Loucy (cell line): ENCODE results near the gene SBF2.

Source experiments
- H2AFZ ChIP-seq: fragments of 200-600 bp; sonication (generic); 2 replicates; pipeline ENCODE4 v1.6.0; 2016; ENCODE audit warnings: antibody characterized with exemption, mild to moderate bottlenecking, low read length, moderate library complexity
- H3F3A ChIP-seq: fragments of 200-600 bp; 2 replicates; pipeline ENCODE4 v1.6.0; 2016; ENCODE audit warnings: antibody characterized with exemption, low read depth, mild to moderate bottlenecking
- H3K27me3 ChIP-seq: fragments of 200-600 bp; sonication (generic); 2 replicates; pipeline ENCODE4 v1.6.1; 2014; ENCODE audit warnings: low read length, mild to moderate bottlenecking; ENCODE audit not compliant: insufficient read depth, poor library complexity, severe bottlenecking
- H3K36me3 ChIP-seq: fragments of 200-600 bp; sonication (generic); 2 replicates; pipeline ENCODE4 v1.6.1; 2016; ENCODE audit warnings: low read length; ENCODE audit not compliant: insufficient read depth
- H3K4me1 ChIP-seq: fragments of 200-600 bp; sonication (generic); 2 replicates; pipeline ENCODE4 v1.5.1; 2014; ENCODE audit warnings: low read length, mild to moderate bottlenecking; ENCODE audit not compliant: insufficient read depth, poor library complexity, severe bottlenecking
- H3K4me2 ChIP-seq: fragments of 200-600 bp; sonication (generic); 2 replicates; pipeline ENCODE4 v1.6.0; 2014; ENCODE audit warnings: antibody characterized with exemption, low read length, low read depth, mild to moderate bottlenecking; ENCODE audit not compliant: poor library complexity, severe bottlenecking
- H3K4me3 ChIP-seq: fragments of 200-600 bp; sonication (generic); 2 replicates; pipeline ENCODE4 v1.5.1; 2014; ENCODE audit warnings: low read length, mild to moderate bottlenecking, mixed read lengths; ENCODE audit not compliant: poor library complexity, severe bottlenecking
- H3K79me2 ChIP-seq: fragments of 200-600 bp; sonication (generic); 2 replicates; pipeline ENCODE4 v1.6.1; 2014; ENCODE audit warnings: low read length; ENCODE audit not compliant: insufficient read depth
- H3K9ac ChIP-seq: fragments of 200-600 bp; sonication (generic); 2 replicates; pipeline ENCODE4 v1.6.0; 2014; ENCODE audit warnings: mild to moderate bottlenecking, low read depth, low read length, moderate library complexity; ENCODE audit not compliant: poor library complexity, severe bottlenecking
- H3K9me2 ChIP-seq: fragments of 200-600 bp; sonication (generic); replicated peaks from 2 replicates; pipeline ENCODE4 v1.6.1; 2016; ENCODE audit warnings: low read depth, low read length, mixed read lengths
- H3K9me3 ChIP-seq: fragments of 200-600 bp; sonication (generic); 2 replicates; pipeline ENCODE4 v1.6.1; 2014; ENCODE audit warnings: mild to moderate bottlenecking, antibody characterized with exemption, low read length, low read depth; ENCODE audit not compliant: insufficient read depth
- H4K20me1 ChIP-seq: fragments of 200-600 bp; sonication (generic); 2 replicates; pipeline ENCODE4 v1.6.0; 2014; ENCODE audit warnings: antibody characterized with exemption, low read length, mild to moderate bottlenecking; ENCODE audit not compliant: insufficient read depth, poor library complexity, severe bottlenecking
- CTCF ChIP-seq: fragments of 200-600 bp; sonication (generic); conservative IDR thresholded peaks from 2 replicates; pipeline ENCODE4 v1.5.1; 2014; ENCODE audit warnings: mild to moderate bottlenecking, antibody characterized with exemption, low read length
- EZH2phosphoT487 ChIP-seq: fragments of 200-600 bp; IDR thresholded peaks from 2 replicates; pipeline ENCODE4 v1.6.1; 2018; ENCODE audit warnings: antibody characterized with exemption, mild to moderate bottlenecking, moderate library complexity, borderline replicate concordance

SBF2 gene

GRCh38 chr11:10288881-10289764 is 4.9 kb downstream of the SBF2 start:
- Histone ChIP-seq H3K4me3 (no peak overlapping the region), H3K9ac (no peak overlapping the region)

GRCh38 chr11:10287766-10288715 is 6.0 kb downstream of the SBF2 start:
- H3K9ac ChIP-seq: no peak overlapping the region
- H3K79me2 ChIP-seq: peaks cover 5% of the 10 kb centered on the region; the same call in 1 of the 2 replicates

More at GRCh38 chr11:10288881-10289764, 4.9 kb downstream of the SBF2 start:
- peaks cover 38% of the 10 kb centered on the region for H3K4me1 ChIP-seq
- no peak overlapping the region for H3K4me2 ChIP-seq
- TF ChIP-seq CTCF: no peak
- TF ChIP-seq EZH2phosphoT487: no peak
- no peaks in the 10 kb centered on the region for H3K36me3 ChIP-seq
- H3K79me2 ChIP-seq: peaks cover 10% of the 10 kb centered on the region; the same call in 1 of the 2 replicates
- no peaks in the 10 kb centered on the region for H3K9me2 ChIP-seq
- no peak overlapping the region for H2AFZ ChIP-seq
- no peaks in the 10 kb centered on the region for H3F3A ChIP-seq
- H3K27me3 ChIP-seq: peaks cover 4% of the 10 kb centered on the region
- no peaks in the 10 kb centered on the region for H4K20me1 ChIP-seq
- H3K9me3 ChIP-seq: no peaks in the 10 kb centered on the region

More at GRCh38 chr11:10287766-10288715, 6.0 kb downstream of the SBF2 start:
- TF ChIP-seq CTCF (no peak), EZH2phosphoT487 (no peak)
- Histone ChIP-seq H3K27me3 (no peaks in the 10 kb centered on the region), H3K36me3 (no peaks in the 10 kb centered on the region), H4K20me1 (no peaks in the 10 kb centered on the region), H3K9me3 (no peaks in the 10 kb centered on the region), H3K4me1 (peaks cover 33% of the 10 kb centered on the region), H3K4me3 (no peak overlapping the region), H3F3A (no peaks in the 10 kb centered on the region), H3K9me2 (no peaks in the 10 kb centered on the region), H3K4me2 (no peak overlapping the region), H2AFZ (no peak overlapping the region)
